DMS79 (cell line): ENCODE results near the gene SLC66A2.

Experiments used
- DNase-seq: peaks from one replicate; lab custom pipeline; 2025; lab: John Stamatoyannopoulos, UW

The SLC66A2 gene

GRCh38 chr18:79970419-79971133 lies 19.1 kb upstream of the SLC66A2 start:
- DNase-seq = no peak

- DNase-seq = no peak
Observed at GRCh38 chr18:79965119-79965902, 13.9 kb upstream of the SLC66A2 start.

GRCh38 chr18:79964330-79965118 lies 13.1 kb upstream of the SLC66A2 start, which contains the start of gene HSBP1L1:
TSS of gene HSBP1L1 (plus strand) at chr18:79964643. CDS start at chr18:79964736, 93 bp downstream.
- peak; percentile 28 for DNase-seq

- no peak for DNase-seq
Observed at GRCh38 chr18:79963658-79964329, 12.3 kb upstream of the SLC66A2 start.

GRCh38 chr18:79962835-79963657 lies 11.6 kb upstream of the SLC66A2 start:
- DNase-seq = no peak

- DNase-seq = no peak
Observed at GRCh38 chr18:79962311-79962710, 10.9 kb upstream of the SLC66A2 start.

- DNase-seq = no peak
Observed at GRCh38 chr18:79961527-79962291, 10.3 kb upstream of the SLC66A2 start.

- DNase-seq = no peak
Observed at GRCh38 chr18:79960921-79961526, 9.6 kb upstream of the SLC66A2 start.

- peak; percentile 74 for DNase-seq
Observed at GRCh38 chr18:79960161-79960801, 8.8 kb upstream of the SLC66A2 start.

GRCh38 chr18:79958981-79959380 lies 7.5 kb upstream of the SLC66A2 start:
- no peak for DNase-seq

GRCh38 chr18:79956276-79956675 lies 4.8 kb upstream of the SLC66A2 start:
- no peak for DNase-seq

GRCh38 chr18:79955302-79956075 lies 4.0 kb upstream of the SLC66A2 start:
- no peak for DNase-seq

GRCh38 chr18:79954791-79955190 lies 3.3 kb upstream of the SLC66A2 start:
- no peak for DNase-seq

- DNase-seq = no peak
Observed at GRCh38 chr18:79953971-79954651, 2.7 kb upstream of the SLC66A2 start.

- no peak for DNase-seq
Observed at GRCh38 chr18:79952996-79953559, 1.6 kb upstream of the SLC66A2 start.

GRCh38 chr18:79952456-79952995 lies 1.1 kb upstream of the SLC66A2 start:
- no peak for DNase-seq
